ENCODE data around the gene CCDC27. TPM values are rescaled to one million over a fixed set of nuclear protein-coding genes. Genes with fewer than 3 reads are reported as not detected.

CCDC27 gene
- total RNA-seq, 1 experiment from 2014 or later = not detected

GRCh38 chr1:3707298-3707938 lies 44.8 kb upstream of the CCDC27 start:
- H3K27me3 ChIP-seq (ENCODE audit: insufficient read depth, low read length) = no peaks in the 10 kb centered on the region
- H3K4me2 ChIP-seq (ENCODE audit: low read length) = no peak overlapping the region
- no peaks in the 10 kb centered on the region for H3K4me1 ChIP-seq (ENCODE audit: control insufficient read depth in 1 of 2, insufficient read depth in 2 of 2, low read length in 2 of 2)
- H3K4me3 ChIP-seq (replicated peaks in 1 of 2; ENCODE audit: low read depth in 1 of 2, low read length in 2 of 2) = no peak overlapping the region
- POLR2A ChIA-PET = no interaction called here
- H2AFZ ChIP-seq (ENCODE audit: low read depth, low read length, poor library complexity, severe bottlenecking) = no peak overlapping the region
- DNase-seq (ENCODE audit: low read depth, low spot score) (no peak), ATAC-seq (0 out of 2 replicates have a peak, but pooled peaks have one; percentile 23)
- RAD21 ChIA-PET (ENCODE audit: low non-redundant PET in 1 of 2, low total read pairs in 2 of 2, uncharacterized antibody in 2 of 2, unreplicated experiment in 2 of 2) = no interaction called here
- H3K9ac ChIP-seq (ENCODE audit: low read length) = no peak overlapping the region
- H4K20me1 ChIP-seq (ENCODE audit: insufficient read depth) = no peaks in the 10 kb centered on the region
- no peaks in the 10 kb centered on the region for H3K9me2 ChIP-seq (ENCODE audit: insufficient read depth)
- TF ChIP-seq EGR1 (IDR thresholded peaks at IDR 0.05; ENCODE audit: low read depth) = no peak
- no peak for TF ChIP-seq POLR2A (IDR thresholded peaks at IDR 0.05; ENCODE audit: borderline replicate concordance, extremely low read depth, insufficient read depth, insufficient read length)
- TF ChIP-seq EZH2 (IDR thresholded peaks at IDR 0.05) = no peak
- no peak for TF ChIP-seq MAX (IDR thresholded peaks at IDR 0.05)
- no peak for TF ChIP-seq JUND (IDR thresholded peaks at IDR 0.05)
- TF ChIP-seq FOSL1 (IDR thresholded peaks at IDR 0.05; ENCODE audit: low read depth) = no peak
- TF ChIP-seq ATF3 (IDR thresholded peaks at IDR 0.05) = no peak
- TF ChIP-seq EZH2phosphoT487 (IDR thresholded peaks at IDR 0.05; ENCODE audit: borderline replicate concordance) = no peak
- no peak for TF ChIP-seq ZFX (IDR thresholded peaks at IDR 0.05)
- no peak for TF ChIP-seq SRF (IDR thresholded peaks at IDR 0.05; ENCODE audit: low read depth)
- no peak for TF ChIP-seq TCF7L2 (IDR thresholded peaks at IDR 0.05; ENCODE audit: borderline replicate concordance, extremely low read depth, insufficient read depth, insufficient read length)
- TF ChIP-seq SIN3A (IDR thresholded peaks at IDR 0.05; ENCODE audit: low read depth) = no peak
- TF ChIP-seq ELF1 (IDR thresholded peaks at IDR 0.05; ENCODE audit: borderline replicate concordance, low read depth) = no peak
- no peak for TF ChIP-seq POLR2AphosphoS5 (IDR thresholded peaks at IDR 0.05; ENCODE audit: low read depth, low read length)
- BruUV-seq (replicated peaks) = no TSS peak
- H3K79me2 ChIP-seq (ENCODE audit: insufficient read depth, low read length) = no peaks in the 10 kb centered on the region
- H3K27ac ChIP-seq (ENCODE audit: low read depth, low read length) = no peak overlapping the region
- CTCF ChIA-PET = no interaction called here
- intact Hi-C loops (cut with micrococcal nuclease) = no loop called here
- H3K9me3 ChIP-seq (ENCODE audit: control insufficient read depth in 1 of 2, insufficient read depth in 1 of 2, low read depth in 1 of 2, low read length in 2 of 2) = no peaks in the 10 kb centered on the region
- H3K36me3 ChIP-seq (ENCODE audit: control insufficient read depth in 1 of 2, insufficient read depth in 2 of 2, low read length in 2 of 2) = no peaks in the 10 kb centered on the region

All from HCT116 (cell line).